Neuron (in vitro differentiated cells): Measurements from ENCODE around the gene ZKSCAN2.

Experiments used
- H2AFZ ChIP-seq: one replicate; pipeline ENCODE4 v1.6.1; 2013; ENCODE audit warnings: low read depth, mild to moderate bottlenecking, inconsistent platforms, low read length, moderate library complexity
- H3K27me3 ChIP-seq: one replicate; pipeline ENCODE4 v1.6.1; 2013; ENCODE audit warnings: low read length; ENCODE audit not compliant: insufficient read depth
- H3K36me3 ChIP-seq: one replicate; pipeline ENCODE4 v1.6.1; 2013; ENCODE audit warnings: low read length; ENCODE audit not compliant: insufficient read depth
- H3K4me1 ChIP-seq: one replicate; pipeline ENCODE4 v1.6.1; 2013; ENCODE audit warnings: low read length; ENCODE audit not compliant: insufficient read depth
- H3K4me3 ChIP-seq: 2 replicates; pipeline ENCODE4 v1.5.1; 2013; ENCODE audit warnings: mild to moderate bottlenecking, low read length, moderate library complexity
- H3K9me3 ChIP-seq: one replicate; pipeline ENCODE4 v1.6.1; 2013; ENCODE audit warnings: low read length

ZKSCAN2 gene

DNA sequence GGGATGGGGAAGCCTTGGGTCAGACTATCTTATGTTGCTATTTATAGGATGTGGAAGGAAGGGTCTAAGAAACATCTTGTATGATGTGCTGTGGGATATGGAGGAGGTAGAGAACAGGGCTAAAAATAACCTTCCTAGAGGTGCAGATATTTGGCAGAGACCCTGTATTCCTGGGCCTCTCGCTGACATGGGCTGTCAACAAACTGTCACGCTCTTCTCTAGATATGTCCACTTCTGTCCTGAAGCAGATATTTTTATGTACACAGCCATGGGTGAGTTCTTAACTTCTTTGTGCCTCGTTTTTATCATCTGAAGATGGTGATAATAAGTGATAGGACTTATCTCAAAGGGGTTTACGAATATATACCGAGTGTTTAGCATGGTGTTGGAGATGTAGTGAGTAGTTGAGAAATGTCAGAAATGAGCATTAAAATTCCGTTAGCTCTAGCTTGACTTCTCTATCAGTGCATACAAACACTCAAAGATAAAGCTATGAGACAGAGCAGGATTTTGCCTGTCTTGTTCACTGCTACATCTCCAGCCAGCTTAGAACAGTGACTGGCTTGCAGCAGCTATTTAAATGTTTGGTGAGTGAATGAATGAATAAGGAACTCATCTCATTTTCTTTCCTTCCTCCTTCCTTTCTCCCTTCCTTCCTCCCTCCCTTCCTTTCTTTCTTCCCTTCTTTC, 43.8 kb downstream of the ZKSCAN2 start:
- Histone ChIP-seq H2AFZ (no peak overlapping the region), H3K4me3 (no peak overlapping the region), H3K36me3 (no peaks in the 10 kb centered on the region), H3K4me1 (no peaks in the 10 kb centered on the region), H3K9me3 (no peaks in the 10 kb centered on the region), H3K27me3 (no peaks in the 10 kb centered on the region)

DNA sequence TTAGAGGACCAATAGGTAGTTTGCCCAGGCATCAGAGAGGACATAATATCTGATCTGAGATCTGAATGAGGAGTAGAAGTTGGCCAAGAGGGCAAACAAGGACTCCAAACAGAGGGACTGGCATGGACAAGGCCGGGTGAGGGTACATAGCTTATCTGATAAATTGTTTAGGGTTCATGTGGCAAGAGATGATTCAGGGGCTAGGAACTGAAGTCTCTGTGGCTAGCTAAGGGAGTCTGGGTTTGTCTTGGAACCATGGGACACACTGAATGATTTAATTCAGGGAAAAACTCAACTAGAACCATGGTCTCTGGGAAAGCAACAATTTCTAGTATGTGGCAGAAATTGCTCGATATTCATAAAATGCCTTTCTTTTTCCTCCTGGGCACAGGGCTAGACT, 45.0 kb downstream of the ZKSCAN2 start:
- no peaks in the 10 kb centered on the region for H3K4me1 ChIP-seq
- no peaks in the 10 kb centered on the region for H3K36me3 ChIP-seq
- no peak overlapping the region for H2AFZ ChIP-seq
- H3K27me3 ChIP-seq = no peaks in the 10 kb centered on the region
- no peak overlapping the region for H3K4me3 ChIP-seq
- H3K9me3 ChIP-seq = no peaks in the 10 kb centered on the region

DNA sequence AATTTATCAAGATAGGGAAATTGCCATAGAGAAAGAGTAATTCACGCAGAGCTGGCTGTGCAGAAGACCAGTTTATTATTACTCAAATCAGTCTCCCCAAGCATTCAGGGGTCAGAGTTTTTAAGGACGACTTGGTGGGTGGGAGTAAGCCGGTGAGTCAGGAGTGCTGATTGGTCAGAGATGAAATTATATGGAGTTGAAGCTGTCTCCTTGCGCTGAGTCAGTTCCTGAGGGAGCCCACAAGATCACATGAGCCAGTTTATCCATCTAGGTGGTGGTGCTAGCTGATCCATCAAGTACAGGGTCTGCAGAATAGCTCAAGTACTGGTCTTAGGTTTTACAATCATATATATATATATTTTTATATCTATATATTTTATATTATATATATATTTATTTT, 46.9 kb downstream of the ZKSCAN2 start:
- no peaks in the 10 kb centered on the region for H3K9me3 ChIP-seq
- H3K27me3 ChIP-seq = no peaks in the 10 kb centered on the region
- H3K4me3 ChIP-seq = no peak overlapping the region
- H3K36me3 ChIP-seq = no peaks in the 10 kb centered on the region
- H3K4me1 ChIP-seq = no peaks in the 10 kb centered on the region
- no peak overlapping the region for H2AFZ ChIP-seq

DNA sequence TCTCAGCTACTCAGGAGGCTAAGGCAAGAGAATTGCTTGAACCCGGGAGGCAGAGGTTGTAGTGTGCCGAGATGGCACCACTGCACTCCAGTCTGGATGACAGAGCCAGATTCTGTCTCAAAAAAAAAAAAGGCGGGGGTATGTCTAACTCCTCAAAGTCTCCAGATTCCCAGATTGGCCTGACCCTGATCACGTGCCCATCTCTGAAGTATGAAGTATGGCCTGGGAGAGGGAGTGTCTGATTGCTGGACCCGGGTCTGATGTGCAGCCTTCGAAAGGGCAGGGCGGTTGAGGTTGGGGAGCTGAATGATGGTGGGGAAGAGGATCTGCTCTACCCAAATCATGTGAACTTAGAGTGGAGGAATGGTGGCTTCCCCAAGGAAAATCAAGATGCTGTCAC, 58.2 kb downstream of the ZKSCAN2 start:
- no peaks in the 10 kb centered on the region for H3K36me3 ChIP-seq
- no peak overlapping the region for H2AFZ ChIP-seq
- no peaks in the 10 kb centered on the region for H3K4me1 ChIP-seq
- H3K27me3 ChIP-seq = no peaks in the 10 kb centered on the region
- no peaks in the 10 kb centered on the region for H3K9me3 ChIP-seq
- H3K4me3 ChIP-seq = no peak overlapping the region

DNA sequence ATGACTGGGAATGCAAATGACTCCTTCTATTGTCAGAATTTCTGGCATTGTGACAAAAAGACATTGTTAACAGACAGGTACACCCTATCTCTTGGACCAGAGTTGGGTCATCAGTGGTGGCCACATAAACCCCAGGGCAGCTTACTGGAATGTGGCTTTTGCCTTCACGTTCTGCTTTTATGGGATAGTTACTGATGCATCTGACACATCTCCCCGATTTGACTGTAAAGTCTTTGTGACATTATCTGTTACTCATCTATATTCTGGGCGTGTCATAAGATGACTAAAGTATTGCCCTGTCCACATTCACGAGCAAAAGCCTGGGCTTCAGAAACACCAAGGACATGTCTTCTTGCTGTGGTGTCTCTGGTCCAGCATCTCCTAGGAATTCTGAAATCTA, 59.6 kb downstream of the ZKSCAN2 start:
- H2AFZ ChIP-seq = no peak overlapping the region
- no peaks in the 10 kb centered on the region for H3K36me3 ChIP-seq
- H3K4me3 ChIP-seq = no peak overlapping the region
- H3K9me3 ChIP-seq = no peaks in the 10 kb centered on the region
- H3K27me3 ChIP-seq = no peaks in the 10 kb centered on the region
- no peaks in the 10 kb centered on the region for H3K4me1 ChIP-seq

DNA sequence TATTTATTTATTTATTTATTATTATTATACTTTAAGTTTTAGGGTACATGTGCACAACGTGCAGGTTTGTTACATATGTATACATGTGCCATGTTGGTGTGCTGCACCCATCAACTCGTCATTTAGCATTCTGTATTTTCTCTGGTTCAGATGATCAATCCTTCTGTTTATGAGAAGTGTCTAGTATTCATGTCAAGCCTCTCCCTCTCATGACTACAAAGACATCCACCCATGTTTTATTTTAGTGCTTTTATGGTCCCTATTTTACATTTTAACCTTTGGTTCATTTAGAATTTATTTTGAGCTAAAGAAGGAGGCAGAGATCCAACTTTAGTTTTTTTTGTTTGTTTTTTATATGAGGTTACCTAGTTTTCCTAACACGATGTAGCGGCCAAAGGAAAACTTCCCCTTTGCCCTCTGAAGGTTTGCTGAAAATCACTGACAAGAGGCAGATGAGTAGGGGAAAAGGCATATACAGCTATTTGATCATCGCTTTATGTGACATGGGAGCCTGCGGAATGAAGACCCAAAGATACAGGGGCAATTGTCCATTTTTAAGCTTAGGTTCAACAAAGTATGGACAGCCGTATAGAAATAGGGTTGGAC, 63.3 kb downstream of the ZKSCAN2 start:
- no peaks in the 10 kb centered on the region for H3K36me3 ChIP-seq
- no peak overlapping the region for H3K4me3 ChIP-seq
- H2AFZ ChIP-seq = no peak overlapping the region
- H3K4me1 ChIP-seq = no peaks in the 10 kb centered on the region
- no peaks in the 10 kb centered on the region for H3K9me3 ChIP-seq
- no peaks in the 10 kb centered on the region for H3K27me3 ChIP-seq

DNA sequence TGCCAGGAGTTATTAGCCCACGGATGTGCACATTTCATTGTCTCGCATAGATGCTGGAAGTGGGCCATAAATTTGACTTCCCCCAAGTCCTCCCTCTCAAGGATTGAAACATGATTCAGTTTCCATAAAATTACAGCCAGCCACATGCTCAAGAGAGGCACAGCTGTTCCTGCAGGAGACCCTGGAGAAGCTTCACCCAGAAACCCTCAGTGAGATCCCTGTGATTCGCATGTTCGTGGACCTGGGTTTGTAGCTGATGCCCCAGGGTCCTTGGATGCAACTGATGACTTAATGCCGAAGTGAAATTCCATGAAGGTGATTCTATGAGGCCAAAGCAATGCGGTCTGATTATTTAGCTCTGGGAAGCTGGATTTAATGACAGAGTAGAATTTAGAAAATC, 65.5 kb downstream of the ZKSCAN2 start:
- H3K27me3 ChIP-seq = no peaks in the 10 kb centered on the region
- no peaks in the 10 kb centered on the region for H3K4me1 ChIP-seq
- H3K9me3 ChIP-seq = no peaks in the 10 kb centered on the region
- H3K4me3 ChIP-seq = no peak overlapping the region
- no peaks in the 10 kb centered on the region for H3K36me3 ChIP-seq
- H2AFZ ChIP-seq = no peak overlapping the region

DNA sequence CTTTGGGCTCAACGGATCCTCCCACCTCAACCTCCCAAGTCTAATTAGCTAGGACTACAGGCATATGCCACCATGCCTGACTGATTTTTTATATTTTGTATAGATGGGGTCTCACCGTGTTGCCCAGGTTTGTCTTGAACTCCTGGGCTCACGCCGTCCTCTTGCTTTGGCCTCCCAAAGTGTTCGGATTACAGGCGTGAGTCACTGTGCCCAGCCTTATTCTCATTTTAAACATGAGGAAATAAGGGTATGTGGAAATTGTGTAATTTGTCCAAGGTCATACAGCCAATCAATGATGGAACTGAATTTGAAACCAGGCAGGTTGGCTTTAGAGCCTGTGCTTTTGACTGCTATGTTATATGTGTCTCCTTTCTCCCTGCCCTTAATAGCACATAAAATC, 68.3 kb downstream of the ZKSCAN2 start:
- Histone ChIP-seq H3K9me3 (no peaks in the 10 kb centered on the region), H3K27me3 (no peaks in the 10 kb centered on the region), H3K4me3 (no peak overlapping the region), H2AFZ (no peak overlapping the region), H3K4me1 (no peaks in the 10 kb centered on the region), H3K36me3 (no peaks in the 10 kb centered on the region)

DNA sequence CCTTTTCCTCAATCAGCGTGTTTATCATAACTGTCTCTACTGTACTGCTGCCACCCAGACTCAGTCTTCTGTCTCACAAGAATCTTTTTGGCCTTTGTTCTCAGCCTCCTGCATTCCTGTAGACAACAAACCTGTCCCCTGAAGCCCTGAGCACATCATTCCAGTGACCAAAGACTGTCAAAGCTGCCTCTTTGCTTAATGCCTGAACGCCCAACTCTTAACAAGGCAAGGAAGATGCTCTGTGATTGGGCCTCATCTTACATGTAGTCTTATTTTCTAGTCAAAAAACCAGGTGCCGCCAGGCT, 70.2 kb downstream of the ZKSCAN2 start:
- Histone ChIP-seq H3K4me3 (no peak overlapping the region), H3K4me1 (no peaks in the 10 kb centered on the region), H2AFZ (no peak overlapping the region), H3K9me3 (no peaks in the 10 kb centered on the region), H3K36me3 (no peaks in the 10 kb centered on the region), H3K27me3 (no peaks in the 10 kb centered on the region)
